M059J (cell line): ENCODE data around the gene DLD. TPM values are rescaled to one million over a fixed set of nuclear protein-coding genes. Genes with fewer than 3 reads are reported as not detected.
A peak's percentile ranks its signal among the peaks of the same experiment; 100 is the strongest.
"Not testable (repeated sequence)": the region's sequence is repeated elsewhere in the genome, so short reads cannot be mapped to it uniquely, and the experiment has no call there.

Experiments
- DNase-seq: peaks from one replicate; pipeline ENCODE4 v3.0.0-alpha.2; 2012; ENCODE audit warnings: low read depth
- total RNA-seq: library from RNA; depleted of rRNA; stranded (reverse); fragments of >200 nt; shearing (Covaris generic); gene quantifications from 2 replicates; pipeline ENCODE4 v1.2.3, GENCODE V29; 2014

Gene DLD
- total RNA-seq, 1 experiment from 2014 or later = 113 TPM

- no peak for DNase-seq
Measured at GRCh38 chr7:107917763-107918651, 27.0 kb downstream of the DLD start.

GRCh38 chr7:107918948-107919347 is 28.0 kb downstream of the DLD start:
- DNase-seq = no peak

GRCh38 chr7:107920048-107920772 is 29.2 kb downstream of the DLD start:
- peak; percentile 30 for DNase-seq

DNA sequence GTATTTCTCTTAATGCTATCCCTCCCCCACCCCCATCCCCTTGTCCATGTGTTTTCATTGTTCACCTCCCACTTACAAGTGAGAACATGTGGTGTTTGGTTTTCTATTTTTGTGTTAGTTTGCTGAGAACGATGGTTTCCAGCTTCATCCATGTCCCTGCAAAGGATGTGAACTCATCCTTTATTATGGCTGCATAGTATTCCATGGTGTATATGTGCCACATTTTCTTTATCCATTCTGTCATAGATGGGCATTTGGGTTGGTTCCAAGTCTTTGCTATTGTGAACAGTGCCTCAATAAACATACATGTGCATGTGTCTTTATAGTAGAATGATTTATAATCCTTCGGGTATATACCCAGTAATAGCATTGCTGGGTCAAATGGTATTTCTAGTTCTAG is 30.8 kb downstream of the DLD start:
- not testable (repeated sequence) for DNase-seq

DNA sequence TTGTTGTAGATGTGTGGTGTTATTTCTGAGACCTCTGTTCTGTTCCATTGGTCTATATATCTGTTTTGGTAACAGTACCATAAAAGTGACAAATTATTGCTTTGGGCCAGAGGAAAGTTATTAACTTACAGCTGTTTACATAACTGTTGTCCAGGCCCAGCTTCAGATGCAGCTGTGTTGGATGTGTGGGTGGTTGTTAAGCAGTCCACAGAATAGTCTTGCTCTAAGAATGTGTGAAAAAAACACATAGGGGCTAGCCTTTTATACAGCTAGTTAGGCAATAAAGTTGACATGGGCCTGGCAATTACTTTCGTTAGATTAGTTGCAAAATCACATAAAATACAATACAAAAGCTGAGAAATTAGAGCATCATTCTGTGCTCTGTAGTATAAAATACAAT is 31.9 kb downstream of the DLD start:
- DNase-seq = no peak

- DNase-seq = peak; percentile 75
Measured at GRCh38 chr7:107924841-107925504, 34.0 kb downstream of the DLD start.

DNA sequence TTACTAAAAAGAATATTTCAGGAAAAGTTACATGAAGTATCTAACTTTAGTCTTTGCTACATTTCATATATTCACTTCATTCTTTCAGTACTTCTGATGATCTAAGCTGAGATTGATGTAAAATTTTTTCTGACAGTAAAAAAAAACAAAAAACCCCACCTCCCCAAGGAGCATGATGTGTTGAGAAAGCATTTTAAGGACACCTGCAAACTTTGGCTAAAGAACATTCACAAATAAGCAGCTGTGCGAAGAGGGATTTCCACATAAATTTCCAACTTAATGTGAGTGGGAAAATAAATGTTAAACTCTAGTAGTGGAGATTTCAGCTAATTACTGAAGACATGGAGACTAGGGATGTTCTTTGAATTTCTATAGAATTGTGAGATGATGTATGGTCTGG is 35.5 kb downstream of the DLD start:
- no peak for DNase-seq

DNA sequence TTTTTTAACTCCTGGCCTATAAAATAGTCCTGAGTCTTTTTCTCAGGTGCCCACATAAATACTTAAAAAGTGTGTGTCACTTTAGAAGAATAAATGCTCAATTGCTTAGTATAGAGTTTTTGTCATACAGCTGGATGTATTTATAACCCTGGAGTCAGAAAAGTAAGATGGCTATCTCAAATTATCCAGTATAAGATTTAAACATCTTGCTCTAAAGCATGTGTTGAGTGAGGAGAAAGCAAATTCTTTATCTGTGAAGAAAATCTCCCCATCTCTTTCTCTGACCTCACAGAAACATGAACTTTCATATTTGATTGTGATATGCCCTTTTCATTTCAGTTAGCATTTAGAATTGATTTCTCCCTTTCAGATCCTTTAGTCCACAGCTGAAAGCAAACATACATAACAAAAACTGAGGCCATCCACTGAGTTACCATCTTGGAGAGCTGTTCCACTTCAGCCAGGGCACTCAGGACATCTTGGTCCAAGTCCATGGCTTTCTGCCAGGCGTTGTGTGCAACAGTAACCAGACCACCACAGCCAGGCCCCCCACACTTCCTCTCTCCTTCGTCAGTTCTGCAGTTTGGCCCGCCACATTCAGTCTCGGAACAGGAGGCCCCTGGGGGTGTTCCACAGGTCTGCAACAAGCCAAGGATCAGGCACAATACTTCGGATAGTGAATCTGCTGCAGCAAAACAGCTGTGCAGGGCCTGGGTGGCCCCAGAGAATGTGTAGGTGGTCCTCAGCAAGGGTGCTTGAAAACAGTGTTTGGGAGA is 40.9 kb downstream of the DLD start:
- no peak for DNase-seq

- DNase-seq = no peak
Measured at GRCh38 chr7:107932805-107933204, 41.8 kb downstream of the DLD start.

- no peak for DNase-seq
Measured at GRCh38 chr7:107933386-107934013, 42.5 kb downstream of the DLD start.

- peak; percentile 81 for DNase-seq
Measured at GRCh38 chr7:107934991-107935770, 44.2 kb downstream of the DLD start.

DNA sequence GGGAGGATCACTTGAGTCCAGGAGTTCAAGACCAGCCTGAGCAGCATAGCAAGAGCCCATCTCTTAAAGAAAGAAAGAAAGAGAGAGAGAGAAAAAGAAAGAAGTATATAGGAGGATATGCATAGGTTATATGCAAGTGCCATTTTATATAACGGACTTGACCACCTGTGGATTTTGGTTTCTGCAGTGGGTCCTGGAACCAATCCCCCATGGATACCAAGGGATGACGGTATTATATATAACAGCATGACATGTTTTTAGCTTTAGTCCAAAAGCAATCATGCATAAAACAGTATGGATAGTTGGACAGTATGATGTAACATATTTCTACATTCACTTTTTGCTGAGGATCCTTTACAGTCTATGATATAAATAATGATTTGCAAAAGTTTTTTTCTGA is 45.3 kb downstream of the DLD start:
- no peak for DNase-seq

DNA sequence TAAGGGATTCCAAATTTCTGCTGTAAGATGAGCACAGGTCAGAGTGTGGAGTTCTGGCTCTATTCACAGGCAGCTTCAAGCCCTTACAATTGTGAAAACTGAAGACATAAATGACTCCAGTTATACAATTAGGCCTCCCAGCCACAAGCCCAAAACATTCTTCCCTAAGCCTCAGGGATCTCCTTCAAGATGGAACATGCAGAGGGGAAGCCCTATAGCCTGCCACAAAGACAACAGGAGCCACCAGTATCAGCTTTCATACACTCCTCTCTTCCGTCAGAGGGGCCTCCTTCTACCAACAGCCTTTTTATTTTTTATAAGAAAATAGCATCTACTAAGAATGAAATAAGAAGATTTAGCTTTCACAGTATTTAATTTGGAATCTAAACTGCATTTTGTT is 46.5 kb downstream of the DLD start:
- DNase-seq = no peak

DNA sequence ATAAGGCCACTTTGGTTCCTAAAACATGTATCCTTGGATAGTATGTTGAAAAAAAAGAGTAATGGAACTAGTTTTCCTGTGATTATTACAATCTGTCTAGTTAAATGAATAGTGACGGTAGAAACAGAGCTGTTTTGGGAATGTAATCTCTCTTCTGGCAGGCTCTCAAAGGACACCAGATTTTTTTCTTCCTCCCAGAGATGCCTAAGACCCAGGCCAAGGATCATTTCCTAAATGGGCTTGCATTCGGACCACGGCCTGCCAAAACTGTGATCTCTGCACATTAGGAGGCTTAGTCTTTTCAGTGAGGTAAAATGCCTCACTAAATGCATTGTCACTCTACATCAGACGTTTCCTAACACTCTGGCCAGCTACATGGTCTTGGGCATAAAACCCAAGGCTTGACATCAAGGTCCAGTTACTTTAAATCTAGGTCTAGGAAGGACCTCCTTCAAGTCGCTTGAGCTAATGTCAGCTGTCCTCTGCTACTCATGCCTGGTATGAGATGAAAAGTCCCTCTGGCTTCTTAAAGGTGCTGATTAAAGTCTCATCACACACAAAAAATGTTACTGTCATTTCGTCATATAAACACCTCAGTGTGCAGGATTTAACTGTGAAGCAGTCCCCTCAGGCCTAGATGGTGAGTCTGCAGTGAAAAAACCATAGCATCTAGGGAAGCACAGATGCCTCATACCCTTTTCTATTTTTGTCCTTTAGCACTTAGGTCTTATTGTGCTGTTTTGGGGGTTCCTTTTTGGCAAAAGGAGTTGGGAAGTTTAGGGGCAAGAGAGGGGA is 47.7 kb downstream of the DLD start:
- peak; percentile 79 for DNase-seq

- peak; percentile 93 for DNase-seq
Measured at GRCh38 chr7:107939573-107940489, 48.8 kb downstream of the DLD start.

- DNase-seq = peak; percentile 14
Measured at GRCh38 chr7:107940951-107941350, 50.0 kb downstream of the DLD start.

DNA sequence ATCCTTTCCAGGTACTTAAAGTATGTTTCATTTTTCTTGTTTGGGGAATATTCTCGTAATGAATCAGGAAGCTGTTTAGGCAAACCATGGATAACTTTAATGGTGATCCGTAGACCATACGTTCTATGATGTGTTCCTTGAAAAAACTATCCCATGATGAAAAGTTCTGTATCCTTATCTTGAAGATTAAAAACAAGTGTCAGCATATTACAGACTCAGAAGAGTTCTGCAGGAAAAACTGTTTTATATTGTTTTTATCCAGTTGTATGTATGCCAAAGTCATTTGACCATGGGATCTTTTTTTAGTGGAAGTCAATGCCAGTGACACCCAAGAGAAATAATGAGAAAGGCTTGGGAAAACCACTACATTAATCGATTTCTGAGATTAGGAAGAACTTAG is 52.0 kb downstream of the DLD start:
- DNase-seq = no peak

DNA sequence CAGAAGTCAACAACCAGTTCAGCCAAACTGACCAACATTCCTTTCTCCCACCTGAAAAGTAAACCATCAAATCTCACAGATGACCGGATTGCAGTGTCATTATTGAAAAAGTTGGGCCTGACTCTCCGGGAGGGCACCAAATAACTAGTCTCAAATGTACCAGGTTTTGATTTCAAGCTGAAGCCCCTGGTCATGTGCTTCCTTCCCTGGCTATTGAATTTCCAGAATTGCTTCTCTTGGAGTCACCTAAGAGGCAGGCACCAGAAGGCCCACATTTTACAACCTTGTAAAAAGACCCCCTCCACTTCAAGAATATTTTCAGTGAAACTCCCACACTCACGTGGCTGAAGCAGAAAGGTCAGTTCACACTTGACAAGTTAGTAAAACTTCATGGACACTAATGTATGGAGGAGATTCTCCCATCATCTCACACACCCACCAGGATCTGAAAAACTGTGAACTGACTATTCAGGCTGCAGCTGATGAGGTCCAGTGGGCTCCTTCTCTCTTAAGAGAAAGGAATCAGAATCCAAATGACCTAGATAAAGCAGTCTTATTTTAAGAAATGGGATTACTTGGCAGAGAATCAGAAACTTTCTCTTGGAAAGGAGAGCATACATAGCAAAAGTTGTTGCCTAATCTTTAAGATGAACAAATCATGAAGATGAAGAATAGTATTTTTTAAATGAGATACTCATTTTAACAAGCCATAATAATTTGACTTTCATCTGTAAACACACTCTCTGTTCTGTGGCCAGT is 53.6 kb downstream of the DLD start:
- DNase-seq = no peak
